ENCODE measurements around the gene CSRP2.

DNA sequence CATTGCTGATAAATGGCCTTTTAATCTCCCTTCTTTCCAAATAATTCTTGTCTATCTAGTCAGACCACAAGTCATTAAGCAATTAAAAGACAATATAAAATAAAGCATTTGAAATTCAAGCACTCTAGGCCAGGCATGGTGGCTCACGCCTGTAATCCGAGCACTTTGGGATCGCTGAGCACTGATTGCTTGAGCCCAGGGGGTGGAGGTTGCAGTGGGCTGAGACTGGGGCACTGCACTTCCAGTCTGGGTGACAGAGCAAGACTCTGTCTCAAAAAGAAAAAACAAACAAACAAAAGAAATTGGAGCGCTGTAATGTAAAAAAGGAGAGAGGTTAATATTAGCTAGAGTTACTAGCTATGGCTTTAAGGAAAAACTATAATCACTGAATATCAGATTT lies 30.5 kb upstream of the CSRP2 start:
- TF ChIP-seq POLR2A (IDR thresholded peaks at IDR 0.05) (no peak), POLR2AphosphoS5 (IDR thresholded peaks at IDR 0.05) (no peak)
- TF ChIP-seq, protein P1, sequence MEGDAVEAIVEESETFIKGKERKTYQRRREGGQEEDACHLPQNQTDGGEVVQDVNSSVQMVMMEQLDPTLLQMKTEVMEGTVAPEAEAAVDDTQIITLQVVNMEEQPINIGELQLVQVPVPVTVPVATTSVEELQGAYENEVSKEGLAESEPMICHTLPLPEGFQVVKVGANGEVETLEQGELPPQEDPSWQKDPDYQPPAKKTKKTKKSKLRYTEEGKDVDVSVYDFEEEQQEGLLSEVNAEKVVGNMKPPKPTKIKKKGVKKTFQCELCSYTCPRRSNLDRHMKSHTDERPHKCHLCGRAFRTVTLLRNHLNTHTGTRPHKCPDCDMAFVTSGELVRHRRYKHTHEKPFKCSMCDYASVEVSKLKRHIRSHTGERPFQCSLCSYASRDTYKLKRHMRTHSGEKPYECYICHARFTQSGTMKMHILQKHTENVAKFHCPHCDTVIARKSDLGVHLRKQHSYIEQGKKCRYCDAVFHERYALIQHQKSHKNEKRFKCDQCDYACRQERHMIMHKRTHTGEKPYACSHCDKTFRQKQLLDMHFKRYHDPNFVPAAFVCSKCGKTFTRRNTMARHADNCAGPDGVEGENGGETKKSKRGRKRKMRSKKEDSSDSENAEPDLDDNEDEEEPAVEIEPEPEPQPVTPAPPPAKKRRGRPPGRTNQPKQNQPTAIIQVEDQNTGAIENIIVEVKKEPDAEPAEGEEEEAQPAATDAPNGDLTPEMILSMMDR (IDR thresholded peaks at IDR 0.05) = no peak

Measured in suprapubic skin (tissue), 4 donors.